ENCODE results near the gene CDC14A.
"Not testable (repeated sequence)": the region's sequence is repeated elsewhere in the genome, so short reads cannot be mapped to it uniquely, and the experiment has no call there.

Gene CDC14A

GRCh38 chr1:100364697-100365096 lies 12.4 kb downstream of the CDC14A start:
- no peak for DNase-seq

- no peak for DNase-seq
Observed at GRCh38 chr1:100366209-100366525, 13.9 kb downstream of the CDC14A start.

- not testable (repeated sequence) for DNase-seq
Observed at GRCh38 chr1:100369339-100369738, 17.0 kb downstream of the CDC14A start.

GRCh38 chr1:100373953-100374352 lies 21.6 kb downstream of the CDC14A start:
- not testable (repeated sequence) for DNase-seq

- DNase-seq, result not testable (repeated sequence)
Observed at GRCh38 chr1:100376890-100377289, 24.6 kb downstream of the CDC14A start.

GRCh38 chr1:100377590-100378361 lies 25.5 kb downstream of the CDC14A start:
- DNase-seq, result no peak

GRCh38 chr1:100378956-100379355 lies 26.6 kb downstream of the CDC14A start:
- no peak for DNase-seq

- DNase-seq, result no peak
Observed at GRCh38 chr1:100380635-100381034, 28.3 kb downstream of the CDC14A start.

GRCh38 chr1:100382657-100383056 lies 30.4 kb downstream of the CDC14A start:
- DNase-seq, result no peak

GRCh38 chr1:100383743-100384405 lies 31.6 kb downstream of the CDC14A start:
- no peak for DNase-seq

GRCh38 chr1:100387209-100387608 lies 34.9 kb downstream of the CDC14A start:
- DNase-seq, result no peak

GRCh38 chr1:100387657-100388350 lies 35.5 kb downstream of the CDC14A start:
- no peak for DNase-seq

- no peak for DNase-seq
Observed at GRCh38 chr1:100390531-100390930, 38.2 kb downstream of the CDC14A start.

- peak; percentile 54 for DNase-seq
Observed at GRCh38 chr1:100391675-100392074, 39.4 kb downstream of the CDC14A start.

GRCh38 chr1:100392756-100393155 lies 40.5 kb downstream of the CDC14A start:
- no peak for DNase-seq

- no peak for DNase-seq
Observed at GRCh38 chr1:100394285-100394684, 42.0 kb downstream of the CDC14A start.

- DNase-seq, result no peak
Observed at GRCh38 chr1:100395913-100396312, 43.6 kb downstream of the CDC14A start.

- no peak for DNase-seq
Observed at GRCh38 chr1:100396651-100397050, 44.3 kb downstream of the CDC14A start.

GRCh38 chr1:100397681-100398080 lies 45.4 kb downstream of the CDC14A start:
- DNase-seq, result no peak

- DNase-seq, result no peak
Observed at GRCh38 chr1:100398648-100399047, 46.3 kb downstream of the CDC14A start.

- peak; percentile 82 for DNase-seq
Observed at GRCh38 chr1:100400404-100400803, 48.1 kb downstream of the CDC14A start.

GRCh38 chr1:100404821-100405220 lies 52.5 kb downstream of the CDC14A start:
- no peak for DNase-seq

- not testable (repeated sequence) for DNase-seq
Observed at GRCh38 chr1:100405902-100406301, 53.6 kb downstream of the CDC14A start.

GRCh38 chr1:100407390-100407789 lies 55.1 kb downstream of the CDC14A start:
- DNase-seq, result not testable (repeated sequence)

Measured in CD4-positive, alpha-beta T cell treated with Interleukin-15 for 1 hour (primary cell).